ENCODE data around the gene CCDC15. TPM values are rescaled to one million over a fixed set of nuclear protein-coding genes. Genes with fewer than 3 reads are reported as not detected.
"Not testable (repeated sequence)": the region's sequence is repeated elsewhere in the genome, so short reads cannot be mapped to it uniquely, and the experiment has no call there.

CCDC15 gene
- total RNA-seq, 1 experiment from 2014 or later, result 11.4 TPM

DNA sequence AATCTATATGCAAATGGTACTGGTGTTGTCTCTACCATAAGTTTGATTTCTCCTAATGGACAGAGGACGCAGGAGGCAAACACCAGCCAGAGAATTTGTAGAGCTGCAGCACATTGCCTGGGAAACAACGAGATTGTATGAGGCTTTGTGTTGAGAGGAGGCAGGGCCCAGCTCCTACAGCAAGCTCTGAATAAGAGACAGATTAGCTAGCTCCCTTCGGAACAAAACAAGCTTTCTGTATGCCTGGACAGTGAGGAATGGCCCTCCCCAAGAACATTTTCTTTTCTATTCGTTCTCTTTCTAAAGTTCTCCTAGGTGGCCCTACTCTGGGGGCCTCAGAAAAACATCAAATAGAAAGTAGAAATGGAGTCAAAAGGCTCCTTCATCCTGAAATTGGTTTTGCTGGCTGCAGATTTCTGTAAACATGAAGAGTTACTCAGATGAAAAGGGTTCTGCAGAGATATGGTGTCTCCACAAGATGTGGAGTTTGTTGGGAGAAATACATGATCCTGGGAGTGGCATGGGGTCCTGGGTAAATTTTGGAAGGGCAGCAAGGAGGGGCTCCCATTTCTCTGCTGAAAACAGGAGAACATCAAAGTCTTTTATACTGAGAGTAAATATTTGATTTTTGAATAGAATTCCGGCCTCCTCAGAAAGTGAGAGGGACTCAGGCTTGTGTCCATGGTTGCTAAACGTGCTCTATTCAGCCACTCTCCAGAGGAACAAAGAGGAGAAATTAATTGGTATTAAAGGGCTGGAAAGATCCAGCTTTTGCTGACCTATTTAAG is 11.3 kb upstream of the CCDC15 start:
- no peak for DNase-seq (ENCODE audit: low read depth)

DNA sequence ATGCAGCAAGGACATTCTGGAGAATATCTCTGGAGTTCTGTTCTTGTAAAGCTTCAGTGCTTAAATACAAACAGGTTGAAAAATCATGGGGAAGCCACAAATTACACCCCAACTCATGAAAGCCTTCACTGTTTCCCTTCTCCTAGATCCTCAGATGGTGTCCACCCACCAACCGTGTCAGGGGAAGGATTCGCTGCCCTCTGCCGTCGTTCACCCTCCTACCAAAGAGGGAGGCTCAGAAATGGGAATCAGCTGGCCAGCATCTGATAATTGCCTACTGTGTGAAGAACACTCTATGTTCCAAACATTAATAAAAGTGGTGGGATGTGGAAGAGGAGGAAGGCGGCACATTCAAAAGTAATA is 10.8 kb upstream of the CCDC15 start:
- no peak for DNase-seq (ENCODE audit: low read depth)

DNA sequence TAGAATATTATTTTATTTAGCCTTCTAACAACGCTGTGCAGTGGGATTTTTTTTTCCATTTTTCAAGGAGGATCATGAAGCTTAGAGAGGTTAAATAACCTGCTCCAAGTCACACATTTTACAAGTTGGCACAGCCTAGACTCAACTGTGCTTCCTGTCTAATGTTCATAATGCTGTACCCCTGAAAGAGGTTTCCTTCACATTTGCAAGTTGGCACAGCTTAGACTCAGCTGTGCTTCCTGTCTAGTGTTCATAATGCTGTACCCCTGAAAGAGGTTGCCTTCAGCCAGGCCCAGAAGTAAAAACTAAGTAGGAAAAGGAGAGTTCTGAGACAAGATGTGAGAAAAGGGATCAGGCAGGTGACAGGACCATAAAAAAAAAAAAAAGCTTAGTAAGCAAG is 10.3 kb upstream of the CCDC15 start:
- DNase-seq (ENCODE audit: low read depth), result no peak

DNA sequence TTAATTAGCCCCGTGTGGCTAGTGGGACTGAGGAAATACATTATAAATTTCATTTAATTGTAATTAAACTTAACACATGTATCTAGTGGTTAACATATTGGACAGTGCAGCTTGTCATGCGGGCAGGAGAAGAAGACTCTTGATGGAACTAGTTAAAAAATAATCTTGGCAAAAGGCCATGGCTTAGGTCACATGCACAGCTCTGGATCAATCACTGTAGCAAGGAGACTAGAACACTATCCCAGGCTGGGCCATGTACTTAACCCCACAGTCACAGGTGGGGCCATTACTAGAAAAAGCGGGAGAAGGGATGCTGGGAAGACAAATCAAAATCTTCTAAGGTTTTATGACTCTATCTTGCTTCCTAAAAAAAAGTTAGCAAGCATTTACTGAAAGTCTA is 9.4 kb upstream of the CCDC15 start:
- DNase-seq (ENCODE audit: low read depth), result no peak

DNA sequence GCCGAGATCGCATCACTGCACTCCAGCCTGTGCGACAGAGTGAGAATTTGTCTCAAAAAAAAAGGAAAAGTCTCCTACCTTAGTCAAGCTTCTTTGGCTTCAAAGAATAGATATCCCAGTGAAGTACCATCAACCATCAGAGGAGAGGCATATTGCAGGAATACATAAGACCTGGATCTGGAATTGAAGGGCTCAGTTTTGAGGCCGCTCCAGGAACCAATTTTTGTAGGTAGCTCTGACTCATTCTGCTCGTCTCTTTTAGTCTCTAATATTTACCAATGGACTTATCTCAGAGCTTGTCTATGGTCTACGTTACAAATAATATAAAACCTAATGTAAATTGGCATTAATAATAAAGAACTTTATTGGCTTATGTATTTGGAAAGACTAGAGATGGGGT is 8.2 kb upstream of the CCDC15 start:
- DNase-seq (ENCODE audit: low read depth), result no peak

DNA sequence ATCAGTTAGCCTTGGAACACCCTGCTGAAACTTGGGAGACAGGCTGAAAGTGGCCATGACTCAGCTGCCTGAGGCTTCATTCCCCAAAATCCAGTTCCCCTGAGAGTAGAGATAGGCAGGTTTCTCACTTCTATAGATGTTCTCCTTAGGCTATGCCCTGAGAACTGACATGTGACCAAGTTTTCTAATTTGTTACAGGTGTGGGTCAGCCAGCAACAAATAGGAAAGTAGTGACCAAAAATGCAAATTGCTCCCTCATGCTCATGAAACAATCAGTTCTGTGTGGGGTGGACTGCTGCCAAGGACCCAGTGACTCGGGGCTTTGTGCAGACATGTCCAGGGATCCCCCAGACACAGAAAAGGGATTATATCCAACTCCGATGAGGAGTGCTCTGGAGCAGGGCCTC is 7.3 kb upstream of the CCDC15 start:
- peak; percentile 78 for DNase-seq (ENCODE audit: low read depth)

DNA sequence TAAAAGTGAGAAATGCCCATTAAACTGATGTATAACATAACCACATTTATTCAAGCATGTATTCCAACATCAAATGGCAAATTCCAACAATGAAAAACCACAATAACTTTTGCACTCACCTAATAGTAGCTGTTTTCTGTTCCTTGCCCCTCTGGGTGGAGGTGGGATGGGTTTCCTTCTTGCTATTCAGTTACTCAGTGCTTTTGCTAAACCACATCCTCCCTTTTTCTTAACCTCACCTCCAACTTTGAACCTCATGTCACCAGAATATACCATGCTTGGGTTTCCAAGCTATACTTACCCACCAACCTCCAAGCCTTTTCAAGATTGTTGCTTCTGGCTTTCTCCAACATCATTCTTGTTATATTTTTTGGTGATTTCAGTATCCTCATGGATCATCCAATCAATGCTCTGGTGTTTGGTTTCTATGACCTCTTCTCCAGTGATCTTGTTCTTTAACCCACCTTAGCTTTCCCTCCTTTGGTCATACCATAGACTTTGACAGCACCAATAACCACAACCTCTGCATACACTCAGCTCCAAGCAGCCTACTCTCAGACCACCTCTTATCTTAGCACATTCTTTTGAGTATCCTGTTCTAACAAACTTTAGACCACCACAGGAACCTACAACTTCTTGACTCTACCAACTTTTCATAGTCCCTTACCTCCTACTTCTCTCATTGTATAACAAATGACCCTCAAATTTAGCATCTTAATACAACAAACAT is 3.2 kb upstream of the CCDC15 start:
- no peak for DNase-seq (ENCODE audit: low read depth)

DNA sequence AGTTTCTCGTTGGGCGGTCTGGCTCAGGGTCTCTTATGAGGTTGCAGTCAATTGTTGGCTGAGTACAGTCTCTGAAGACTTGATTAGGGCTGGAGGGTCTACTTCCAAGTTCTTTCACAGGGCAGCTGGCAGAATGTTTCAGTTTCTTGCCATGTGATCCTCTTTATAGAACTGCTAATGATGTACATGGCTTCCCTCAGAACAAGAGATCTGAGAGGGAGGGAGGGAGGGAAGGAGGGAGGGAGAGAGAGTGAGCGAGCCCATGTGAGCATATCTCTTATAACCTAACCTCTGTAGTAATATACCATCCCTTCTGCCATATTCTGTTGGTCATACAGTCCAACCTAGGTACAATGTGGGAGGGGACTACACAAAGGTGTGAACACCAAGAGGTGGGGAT is 2.7 kb upstream of the CCDC15 start:
- DNase-seq (ENCODE audit: low read depth), result no peak

DNA sequence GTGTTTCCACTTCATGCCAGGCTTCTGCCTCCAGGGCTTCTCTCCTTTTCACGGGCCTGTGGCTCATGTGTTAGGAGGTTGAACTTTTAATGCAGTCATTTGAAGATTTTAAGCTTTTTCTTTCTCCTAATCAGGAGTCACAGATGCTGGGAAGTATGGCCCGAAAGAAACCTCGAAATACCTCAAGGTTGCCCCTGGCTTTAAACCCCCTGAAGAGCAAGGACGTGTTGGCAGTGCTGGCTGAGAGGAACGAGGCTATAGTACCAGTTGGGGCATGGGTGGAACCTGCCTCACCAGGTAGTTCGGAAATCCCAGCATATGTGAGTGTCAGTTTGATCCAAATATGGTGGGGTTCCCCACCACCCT is 571 bp downstream of the CCDC15 start:
- DNase-seq (ENCODE audit: low read depth), result no peak

DNA sequence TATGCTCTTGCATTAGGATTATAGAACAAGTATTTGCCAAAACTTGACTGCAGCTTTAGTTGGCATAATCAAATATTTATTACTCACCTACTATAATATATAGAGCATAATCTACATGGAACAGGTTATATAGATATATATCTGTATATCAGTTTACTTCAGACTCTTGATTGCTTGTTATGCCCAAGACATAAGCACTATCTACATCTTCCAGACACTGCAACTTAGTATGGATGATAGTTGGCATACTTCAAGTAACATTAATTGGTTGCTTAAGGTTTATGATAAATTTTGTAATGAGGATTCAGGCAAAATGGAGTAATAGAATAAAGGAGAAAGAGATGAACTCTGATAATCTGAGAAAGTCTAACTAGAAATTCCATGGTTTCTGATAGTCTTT is 1.0 kb downstream of the CCDC15 start:
- DNase-seq (ENCODE audit: low read depth), result no peak

DNA sequence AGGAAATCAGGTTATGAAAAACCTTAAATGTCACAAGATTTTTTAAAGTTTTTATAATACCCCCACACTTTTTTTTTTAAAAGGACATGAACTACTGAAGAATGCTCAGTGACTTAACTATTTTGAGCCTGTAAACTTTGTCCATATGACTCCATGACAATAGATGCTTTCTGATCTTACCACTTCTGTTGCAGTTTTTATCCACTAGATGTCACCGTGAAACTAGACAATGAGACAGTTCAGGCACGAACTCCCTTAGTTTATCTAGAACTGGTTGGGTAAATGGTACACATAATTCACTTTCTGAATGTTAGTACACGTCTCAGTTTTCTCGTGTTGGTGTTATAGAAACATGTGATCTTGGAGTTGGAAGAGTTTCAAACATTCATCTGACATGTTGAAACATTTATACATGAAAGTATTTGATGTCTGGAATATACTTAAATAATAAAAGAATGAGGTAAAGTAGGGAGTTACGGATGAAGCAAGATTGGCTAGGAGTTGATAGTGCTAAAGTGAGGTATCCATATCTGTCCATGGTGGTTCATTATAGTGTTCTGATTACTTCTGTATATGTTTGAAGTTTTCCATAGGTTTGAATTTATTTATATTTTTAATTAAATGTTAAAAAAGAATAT is 8.1 kb downstream of the CCDC15 start:
- peak; percentile 81 for DNase-seq (ENCODE audit: low read depth)

DNA sequence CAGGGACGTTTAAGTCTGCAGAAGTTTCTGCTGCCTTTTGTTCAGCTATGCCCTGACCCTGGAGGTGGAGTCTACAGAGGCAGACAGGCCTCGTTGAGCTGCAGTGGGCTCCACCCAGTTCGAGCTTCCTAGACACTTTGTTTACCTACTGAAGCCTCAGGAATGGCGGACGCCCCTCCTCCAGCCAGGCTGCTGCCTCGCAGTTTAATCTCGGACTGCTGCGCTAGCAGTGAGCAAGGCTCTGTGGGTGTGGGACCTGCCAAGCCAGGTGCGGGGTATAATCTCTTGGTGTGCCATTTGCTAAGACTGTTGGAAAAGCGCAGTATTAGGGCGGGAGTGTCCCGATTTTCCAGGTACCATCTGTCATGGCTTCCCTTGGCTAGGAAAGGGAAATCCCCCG is 14.2 kb downstream of the CCDC15 start:
- not testable (repeated sequence) for DNase-seq (ENCODE audit: low read depth)

DNA sequence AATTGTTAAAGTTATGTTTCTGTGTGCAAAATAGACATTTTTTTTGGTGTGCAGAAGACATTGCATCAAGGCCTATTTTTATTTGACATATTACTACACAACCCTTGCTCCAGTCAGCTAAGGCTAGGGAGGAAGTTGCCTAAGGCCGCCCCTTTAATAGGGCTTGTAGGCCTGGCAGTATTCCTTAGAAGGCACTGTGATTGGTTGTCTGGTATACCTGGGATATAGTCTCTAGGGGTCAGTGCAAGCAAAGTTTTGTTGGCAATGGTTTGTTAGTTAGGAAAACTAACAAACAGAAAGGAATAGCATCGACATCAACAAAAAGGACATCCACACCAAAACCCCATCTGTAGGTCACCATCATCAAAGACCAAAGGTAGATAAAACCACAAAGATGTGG is 16.9 kb downstream of the CCDC15 start:
- DNase-seq (ENCODE audit: low read depth), result peak; percentile 59

DNA sequence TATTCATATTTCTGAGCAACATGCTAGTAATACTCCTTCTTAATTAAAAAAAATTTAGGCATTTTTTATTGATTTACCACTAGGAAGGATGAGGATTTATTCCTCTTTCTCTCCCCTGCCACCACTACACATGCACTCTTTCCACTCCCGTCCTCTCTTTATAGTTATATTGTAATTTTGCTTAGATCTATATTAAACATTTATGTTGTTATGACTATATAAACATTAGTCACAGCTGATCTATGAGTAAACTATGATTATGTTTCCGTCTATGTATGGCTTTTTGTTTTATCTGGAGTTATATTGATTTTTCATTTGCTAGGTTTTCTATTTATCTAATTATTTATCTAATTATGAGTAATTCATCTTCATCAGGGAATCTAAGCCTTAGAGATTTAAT is 17.8 kb downstream of the CCDC15 start:
- no peak for DNase-seq (ENCODE audit: low read depth)

DNA sequence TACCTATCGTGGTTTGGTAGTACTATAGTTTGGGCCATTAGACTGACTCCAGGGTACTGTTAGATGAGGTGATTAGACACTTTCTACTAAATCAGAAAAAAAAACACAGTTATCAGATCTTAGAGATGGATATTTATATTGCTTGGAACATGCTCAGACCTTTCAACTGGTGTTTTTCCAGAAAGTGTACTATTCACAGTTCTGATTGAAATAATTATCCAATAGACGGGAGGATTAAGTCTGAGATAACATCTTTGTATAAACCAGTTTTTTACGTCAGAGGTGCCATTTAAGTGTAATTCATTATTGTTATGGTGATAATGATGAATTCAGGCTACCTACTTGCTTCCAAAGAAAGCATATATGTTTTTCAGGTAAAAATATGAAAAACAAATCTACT is 22.5 kb downstream of the CCDC15 start:
- no peak for DNase-seq (ENCODE audit: low read depth)

DNA sequence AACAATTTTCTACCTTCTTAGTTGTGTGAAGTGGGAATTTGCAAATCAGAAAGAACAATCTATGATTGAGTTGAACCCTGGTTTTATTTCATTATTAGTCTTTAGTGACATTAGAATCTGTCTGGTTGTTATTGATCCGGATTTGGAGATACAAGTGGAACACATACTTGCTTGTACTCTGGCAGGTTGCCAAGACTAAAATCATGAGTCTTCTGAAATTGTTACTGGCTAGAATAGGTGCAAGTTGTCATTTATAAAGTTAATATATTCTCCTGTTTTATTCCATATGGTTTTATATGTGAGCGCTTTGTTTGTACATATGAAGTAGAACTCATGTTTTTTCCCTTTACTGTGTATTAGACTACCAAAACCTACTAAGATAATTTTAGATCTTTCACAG is 23.0 kb downstream of the CCDC15 start:
- no peak for DNase-seq (ENCODE audit: low read depth)

DNA sequence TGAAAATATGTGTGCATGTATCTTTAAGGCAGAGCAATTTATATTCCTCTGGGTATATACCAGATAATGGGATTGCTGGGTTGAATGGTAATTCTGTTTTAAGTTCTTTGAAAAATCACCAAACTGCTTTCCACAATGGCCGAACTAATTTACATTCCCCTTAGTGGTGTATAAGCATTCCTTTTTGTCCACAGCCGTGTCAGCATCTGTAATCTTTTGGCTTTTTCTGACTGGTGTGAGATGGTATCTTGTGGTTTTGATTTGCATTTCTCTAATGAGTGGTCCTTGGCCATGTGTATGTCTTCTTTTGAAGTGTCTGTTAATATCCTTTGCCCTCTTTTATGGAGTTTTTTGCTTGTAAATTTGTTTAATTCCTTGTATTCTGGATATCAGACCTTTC is 24.3 kb downstream of the CCDC15 start:
- DNase-seq (ENCODE audit: low read depth), result peak; percentile 23

DNA sequence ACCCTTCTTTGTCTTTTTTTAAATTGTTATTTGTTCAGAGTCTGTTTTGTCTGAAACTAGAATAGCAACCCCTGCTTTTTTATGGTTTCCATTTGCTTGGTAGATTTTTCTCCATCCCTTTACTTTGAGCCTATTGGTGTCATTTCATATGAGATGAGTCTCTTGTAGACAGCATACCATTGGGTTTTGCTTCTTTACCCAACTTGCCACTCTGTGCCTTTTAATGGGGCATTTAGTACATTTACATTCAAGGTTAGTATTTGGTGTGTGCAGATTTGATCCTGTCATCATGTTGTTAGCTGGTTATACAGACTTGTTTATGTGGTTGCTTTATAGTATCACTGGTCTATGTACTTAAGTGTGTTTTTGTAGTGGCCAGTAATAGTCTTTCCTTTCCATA is 28.0 kb downstream of the CCDC15 start:
- DNase-seq (ENCODE audit: low read depth), result no peak

DNA sequence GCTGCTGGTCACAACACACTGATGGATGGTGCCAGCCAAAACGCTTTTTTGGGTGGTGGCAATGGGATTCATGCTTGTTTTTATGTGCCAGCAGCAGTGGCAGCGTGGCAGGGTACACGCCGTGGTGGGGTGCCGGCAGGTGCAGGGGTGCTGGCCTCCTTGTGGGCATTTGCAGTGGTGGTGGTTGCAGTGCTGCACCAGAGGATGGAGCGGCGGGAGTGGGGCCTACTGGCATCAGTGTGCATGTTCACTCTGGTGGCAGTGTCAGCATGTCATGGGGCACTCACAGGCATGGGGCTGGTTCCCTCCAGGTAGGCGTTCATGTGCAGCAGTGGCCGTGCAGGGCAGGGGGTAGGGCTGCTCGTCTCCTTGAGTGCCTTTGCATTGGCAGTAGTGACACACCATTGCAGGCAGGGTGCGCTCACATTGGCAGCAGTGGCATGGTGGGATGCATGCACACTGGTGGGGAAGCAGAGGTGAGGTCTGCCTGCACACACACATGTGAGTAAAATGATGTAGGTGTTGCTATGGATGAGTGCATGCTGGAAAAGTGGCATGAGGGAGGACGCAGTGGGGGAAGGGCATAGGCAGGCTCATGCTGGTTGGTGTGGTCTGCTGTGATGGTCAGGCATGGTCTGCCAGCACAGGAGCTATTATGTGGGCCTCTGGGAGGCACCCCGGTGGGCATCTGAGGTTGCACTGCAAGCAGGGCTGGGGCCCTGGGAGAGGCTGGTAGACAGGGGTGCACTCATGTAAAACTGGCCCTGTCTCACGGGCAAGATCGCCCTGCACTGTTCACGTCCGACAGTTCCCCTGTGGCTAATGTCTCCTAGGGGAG is 29.9 kb downstream of the CCDC15 start:
- DNase-seq (ENCODE audit: low read depth), result no peak

DNA sequence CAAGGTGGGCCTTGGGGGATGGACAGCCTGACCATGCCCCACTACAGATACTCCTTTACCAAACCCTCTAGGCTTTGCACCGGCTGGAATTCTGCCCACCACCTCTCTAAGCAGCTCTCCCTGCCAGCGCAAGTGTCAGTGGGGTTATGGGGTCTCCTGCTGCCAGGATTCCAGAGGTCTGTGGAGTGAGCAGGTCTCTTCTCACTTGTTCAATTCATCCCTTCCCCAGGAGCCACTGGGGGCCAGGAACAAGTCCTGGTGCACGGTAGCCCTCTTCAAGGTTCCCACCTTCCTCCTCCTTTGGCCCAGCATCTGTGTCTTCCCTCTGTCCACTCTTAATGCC is 30.5 kb downstream of the CCDC15 start:
- no peak for DNase-seq (ENCODE audit: low read depth)

DNA sequence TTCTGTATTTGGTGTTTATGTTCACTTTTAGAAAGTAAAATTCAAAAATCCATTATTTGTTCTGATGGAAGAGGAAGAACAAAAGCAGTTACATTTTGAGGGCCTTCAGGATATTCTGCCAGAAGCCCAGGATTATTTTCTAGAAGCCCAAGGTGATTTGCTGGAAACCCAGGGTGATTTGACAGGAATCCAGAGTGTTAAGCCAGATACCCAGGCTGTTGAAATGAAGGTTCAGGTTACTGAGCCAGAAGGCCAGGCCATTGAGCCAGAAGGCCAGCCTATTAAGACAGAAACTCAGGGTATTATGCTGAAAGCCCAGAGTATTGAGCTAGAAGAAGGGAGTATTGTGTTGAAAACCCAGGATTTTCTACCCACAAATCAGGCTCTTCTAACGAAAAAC is 33.1 kb downstream of the CCDC15 start:
- DNase-seq (ENCODE audit: low read depth), result no peak

DNA sequence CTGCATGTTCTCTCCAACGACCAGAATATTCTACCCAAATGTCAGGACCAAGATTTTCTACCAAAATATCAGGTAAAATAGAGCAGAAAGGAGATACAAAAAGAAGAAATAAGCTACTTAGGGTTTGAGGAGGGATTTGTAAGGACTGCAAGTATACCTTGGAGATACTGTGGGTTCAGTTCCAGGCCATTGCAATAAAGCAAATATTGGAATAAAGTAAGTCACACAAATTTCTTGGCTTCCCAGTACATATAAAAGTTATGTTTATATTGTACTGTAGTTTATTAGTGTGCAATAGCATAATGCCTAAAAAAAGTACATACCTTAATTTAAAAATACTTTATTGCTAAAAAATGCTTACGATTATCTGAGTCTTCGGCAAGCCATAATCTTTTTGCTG is 34.1 kb downstream of the CCDC15 start:
- DNase-seq (ENCODE audit: low read depth), result no peak
